Astrocyte (in vitro differentiated cells and primary cell): Measurements from ENCODE around the gene FEV. TPM values are rescaled to one million over a fixed set of nuclear protein-coding genes. Genes with fewer than 3 reads are reported as not detected.

Experiments
- DNase-seq: peaks from one replicate; pipeline ENCODE4 v3.0.0-alpha.2; 2010; ENCODE audit warnings: low read depth
- FAIRE-seq: peaks from 2 replicates; lab custom pipeline; 2011; peaks lifted over from hg19 to GRCh38; lab: Jason Lieb, UNC
- H2AFZ ChIP-seq: 2 replicates; pipeline ENCODE4 v1.6.0; 2012; ENCODE audit warnings: low read depth, low read length, inconsistent platforms
- H3K27ac ChIP-seq: 2 replicates; pipeline ENCODE4 v1.5.1; 2011; ENCODE audit warnings: low read depth, low read length, inconsistent platforms
- H3K27me3 ChIP-seq: 2 replicates; pipeline ENCODE4 v1.6.0; 2011; ENCODE audit warnings: low read length, inconsistent platforms; ENCODE audit not compliant: insufficient read depth
- H3K36me3 ChIP-seq: 2 replicates; pipeline ENCODE4 v1.5.1; 2011; ENCODE audit warnings: low read length, inconsistent platforms; ENCODE audit not compliant: insufficient read depth
- H3K4me1 ChIP-seq: 2 replicates; pipeline ENCODE4 v1.5.1; 2011; ENCODE audit warnings: low read length, inconsistent platforms; ENCODE audit not compliant: insufficient read depth
- H3K4me2 ChIP-seq: 2 replicates; pipeline ENCODE4 v1.6.0; 2012; ENCODE audit warnings: low read length, inconsistent platforms
- H3K4me3 ChIP-seq: 2 replicates; pipeline ENCODE4 v1.5.1; 2011; ENCODE audit warnings: low read depth, mild to moderate bottlenecking, low read length, inconsistent platforms; ENCODE audit not compliant: insufficient read depth
- H3K79me2 ChIP-seq: 2 replicates; pipeline ENCODE4 v1.6.0; 2012; ENCODE audit warnings: mild to moderate bottlenecking, low read length, inconsistent platforms; ENCODE audit not compliant: insufficient read depth
- H3K9ac ChIP-seq: 2 replicates; pipeline ENCODE4 v1.6.0; 2012; ENCODE audit warnings: mild to moderate bottlenecking, low read length, inconsistent platforms
- H3K9me3 ChIP-seq: 2 replicates; pipeline ENCODE4 v1.5.1; 2012; ENCODE audit warnings: low read depth, mild to moderate bottlenecking, low read length, inconsistent platforms; ENCODE audit not compliant: insufficient read depth
- H4K20me1 ChIP-seq: 2 replicates; pipeline ENCODE4 v1.6.0; 2012; ENCODE audit warnings: low read length, inconsistent platforms; ENCODE audit not compliant: insufficient read depth
- H3K27ac Mint-ChIP-seq: one replicate; pipeline ENCODE4 v1.8.0; 2021; ENCODE audit warnings: mild to moderate bottlenecking, mixed read lengths; ENCODE audit not compliant: unreplicated experiment
- H3K27me3 Mint-ChIP-seq: one replicate; pipeline ENCODE4 v1.8.0; 2021; ENCODE audit warnings: low read depth, mixed read lengths; ENCODE audit not compliant: unreplicated experiment
- H3K36me3 Mint-ChIP-seq: one replicate; pipeline ENCODE4 v1.8.0; 2021; ENCODE audit warnings: low read depth, mixed read lengths; ENCODE audit not compliant: unreplicated experiment
- H3K4me1 Mint-ChIP-seq: one replicate; pipeline ENCODE4 v1.8.0; 2021; ENCODE audit warnings: low read depth, mixed read lengths; ENCODE audit not compliant: unreplicated experiment
- H3K4me3 Mint-ChIP-seq: one replicate; pipeline ENCODE4 v1.8.0; 2021; ENCODE audit warnings: mild to moderate bottlenecking, moderate library complexity, mixed read lengths; ENCODE audit not compliant: unreplicated experiment
- H3K9me3 Mint-ChIP-seq: one replicate; pipeline ENCODE4 v1.8.0; 2021; ENCODE audit warnings: mild to moderate bottlenecking, mixed read lengths; ENCODE audit not compliant: unreplicated experiment
- EZH2 ChIP-seq: IDR thresholded peaks from 2 replicates; pipeline ENCODE4 v1.6.1; 2012; ENCODE audit warnings: mild to moderate bottlenecking, low read length, inconsistent platforms; ENCODE audit not compliant: insufficient read depth
- total RNA-seq: library from RNA; stranded (reverse); gene quantifications from 2 replicates; pipeline ENCODE4 v1.2.1, GENCODE V29; 2021
- TF ChIP-seq, protein P1 (sequence below): IDR thresholded peaks from 2 replicates; pipeline ENCODE4 v1.5.1; 2011; ENCODE audit warnings: low read depth, mild to moderate bottlenecking, inconsistent platforms, low read length, moderate library complexity; ENCODE audit not compliant: insufficient read depth

FEV gene
- total RNA-seq, 1 donor from 2014 or later, result not detected

DNA sequence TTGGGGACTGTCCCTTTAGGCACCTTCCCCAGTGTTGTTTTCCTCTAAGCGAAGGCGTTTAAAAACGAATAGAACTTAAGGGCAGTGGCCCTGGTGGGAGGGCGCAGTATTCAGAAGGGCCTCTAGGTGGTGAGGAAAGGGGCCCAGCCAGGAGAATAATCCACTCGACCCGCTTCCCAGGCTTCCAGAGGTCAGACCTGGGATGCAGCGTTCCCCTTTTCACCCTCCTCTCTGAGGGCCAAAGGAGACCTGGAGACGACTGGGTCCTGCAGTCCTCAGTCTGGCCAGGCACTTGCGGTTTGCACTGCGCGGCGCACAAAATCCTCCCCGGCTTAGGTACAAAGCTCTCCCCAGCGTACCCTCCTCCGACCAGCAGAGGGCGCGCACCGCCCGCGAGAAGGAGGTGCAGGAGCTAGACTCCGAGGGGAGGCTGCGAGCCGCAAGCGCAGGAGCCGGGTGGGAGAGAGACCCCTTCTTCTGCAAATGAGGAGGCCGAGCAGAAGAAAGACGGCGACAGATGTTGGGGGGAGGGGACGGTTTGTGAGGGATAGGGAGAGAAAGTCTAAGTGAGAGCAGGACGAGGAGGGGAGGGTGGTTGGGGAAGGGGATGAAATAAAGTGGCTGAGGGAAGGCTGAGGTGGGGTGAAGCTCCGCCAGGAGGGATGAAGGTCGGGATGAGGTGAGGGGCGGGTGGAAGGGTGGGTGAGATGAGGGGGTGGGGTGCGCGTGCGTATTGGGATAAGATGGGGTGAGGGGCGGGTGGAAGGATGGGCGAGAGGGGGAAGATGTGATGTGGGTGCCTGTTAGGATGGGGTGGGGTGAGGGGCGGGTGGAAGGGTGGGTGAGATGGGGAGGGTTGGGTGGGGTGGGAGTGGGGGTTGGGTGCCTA lies 4.9 kb downstream of the FEV start:
- H3K36me3 Mint-ChIP-seq, result peaks cover 2% of the 10 kb centered on the region
- H3K27me3 ChIP-seq, result peaks cover 71% of the 10 kb centered on the region
- no peaks in the 10 kb centered on the region for H3K79me2 ChIP-seq
- no peak overlapping the region for H3K4me3 Mint-ChIP-seq
- peak overlapping the region; percentile 79 for H3K4me2 ChIP-seq
- DNase-seq (peak; percentile 30), FAIRE-seq (no peak)
- H2AFZ ChIP-seq, result peak overlapping the region; percentile 68
- no peaks in the 10 kb centered on the region for H3K4me1 ChIP-seq
- peaks cover 4% of the 10 kb centered on the region for H3K4me1 Mint-ChIP-seq
- no peak overlapping the region for H3K27ac Mint-ChIP-seq
- H3K27me3 Mint-ChIP-seq, result peaks cover 80% of the 10 kb centered on the region
- no peaks in the 10 kb centered on the region for H3K9me3 Mint-ChIP-seq
- peaks cover 10% of the 10 kb centered on the region for H4K20me1 ChIP-seq
- no peak overlapping the region for H3K27ac ChIP-seq
- peak overlapping the region; percentile 19 for H3K4me3 ChIP-seq
- no peak for TF ChIP-seq EZH2
- TF ChIP-seq, protein P1, sequence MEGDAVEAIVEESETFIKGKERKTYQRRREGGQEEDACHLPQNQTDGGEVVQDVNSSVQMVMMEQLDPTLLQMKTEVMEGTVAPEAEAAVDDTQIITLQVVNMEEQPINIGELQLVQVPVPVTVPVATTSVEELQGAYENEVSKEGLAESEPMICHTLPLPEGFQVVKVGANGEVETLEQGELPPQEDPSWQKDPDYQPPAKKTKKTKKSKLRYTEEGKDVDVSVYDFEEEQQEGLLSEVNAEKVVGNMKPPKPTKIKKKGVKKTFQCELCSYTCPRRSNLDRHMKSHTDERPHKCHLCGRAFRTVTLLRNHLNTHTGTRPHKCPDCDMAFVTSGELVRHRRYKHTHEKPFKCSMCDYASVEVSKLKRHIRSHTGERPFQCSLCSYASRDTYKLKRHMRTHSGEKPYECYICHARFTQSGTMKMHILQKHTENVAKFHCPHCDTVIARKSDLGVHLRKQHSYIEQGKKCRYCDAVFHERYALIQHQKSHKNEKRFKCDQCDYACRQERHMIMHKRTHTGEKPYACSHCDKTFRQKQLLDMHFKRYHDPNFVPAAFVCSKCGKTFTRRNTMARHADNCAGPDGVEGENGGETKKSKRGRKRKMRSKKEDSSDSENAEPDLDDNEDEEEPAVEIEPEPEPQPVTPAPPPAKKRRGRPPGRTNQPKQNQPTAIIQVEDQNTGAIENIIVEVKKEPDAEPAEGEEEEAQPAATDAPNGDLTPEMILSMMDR, result peak; percentile 70
- H3K9me3 ChIP-seq, result peaks cover 6% of the 10 kb centered on the region
- H3K36me3 ChIP-seq, result no peaks in the 10 kb centered on the region
- H3K9ac ChIP-seq, result no peak overlapping the region

DNA sequence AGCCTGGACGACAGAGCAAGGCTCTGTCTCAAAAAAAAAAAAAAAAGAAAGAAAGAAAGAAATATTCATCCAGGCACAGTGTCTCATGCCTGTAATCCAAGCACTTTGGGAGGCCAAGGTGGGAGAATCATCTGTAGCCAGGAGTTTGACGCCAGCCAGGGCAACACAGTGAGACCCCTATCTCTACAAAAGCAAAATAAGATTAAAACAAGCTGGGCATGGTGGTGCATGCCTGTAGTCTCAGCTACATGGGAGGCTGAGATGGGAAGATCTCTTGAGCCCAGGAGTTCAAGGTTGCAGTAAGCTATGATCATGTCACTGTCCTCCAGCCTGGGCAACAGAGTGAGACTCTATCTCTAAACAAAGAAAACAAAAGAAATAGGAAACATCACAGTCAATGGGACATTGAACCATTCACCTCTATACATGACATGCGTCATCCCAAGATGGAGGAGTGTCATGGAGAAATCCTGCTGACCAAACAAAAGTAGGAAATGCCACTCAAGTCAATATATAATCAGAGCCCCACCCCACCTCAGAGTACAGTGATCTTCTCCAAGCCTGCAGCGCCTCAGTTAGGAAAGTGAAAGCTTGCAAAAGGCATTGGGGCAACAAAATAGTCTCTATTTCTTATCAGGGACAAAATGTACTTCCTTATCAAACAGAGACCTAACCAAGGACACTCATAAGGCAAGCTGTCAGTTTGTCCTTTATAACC lies 9.8 kb downstream of the FEV start:
- Histone ChIP-seq H3K79me2 (no peaks in the 10 kb centered on the region), H3K9ac (no peak overlapping the region), H4K20me1 (no peaks in the 10 kb centered on the region), H2AFZ (no peak overlapping the region), H3K27me3 (peaks cover 65% of the 10 kb centered on the region), H3K4me3 (no peak overlapping the region), H3K9me3 (no peaks in the 10 kb centered on the region), H3K27ac (no peak overlapping the region), H3K4me1 (no peaks in the 10 kb centered on the region), H3K4me2 (no peak overlapping the region), H3K36me3 (no peaks in the 10 kb centered on the region)
- H3K4me3 Mint-ChIP-seq, result no peak overlapping the region
- TF ChIP-seq EZH2, result no peak
- TF ChIP-seq, protein P1, result no peak
- H3K4me1 Mint-ChIP-seq, result no peaks in the 10 kb centered on the region
- no peak overlapping the region for H3K27ac Mint-ChIP-seq
- DNase-seq, result no peak
- H3K9me3 Mint-ChIP-seq, result peaks cover 2% of the 10 kb centered on the region
- FAIRE-seq, result no peak
- no peaks in the 10 kb centered on the region for H3K36me3 Mint-ChIP-seq
- H3K27me3 Mint-ChIP-seq, result peaks cover 83% of the 10 kb centered on the region
